GM19468 (cell line): ENCODE measurements around the gene B4GALNT1.
"Not testable (repeated sequence)": the region's sequence is repeated elsewhere in the genome, so short reads cannot be mapped to it uniquely, and the experiment has no call there.

Source experiments
- ATAC-seq: cut with Tn5 transposase; IDR thresholded peaks from one replicate; pipeline ENCODE4 v1.9.1; 2021; ENCODE audit warnings: mild to moderate bottlenecking, moderate library complexity, moderate number of reproducible peaks; ENCODE audit not compliant: unreplicated experiment; ENCODE audit errors: extremely low read depth

The B4GALNT1 gene

GRCh38 chr12:57632958-57633840, at the start of gene B4GALNT1:
Gene B4GALNT1 (minus strand): TSS chr12:57633201. CDS start chr12:57632132, 1,069 bp downstream.
- peak; percentile 58 for ATAC-seq

- ATAC-seq = no peak
Observed at GRCh38 chr12:57679697-57680096, 46.7 kb upstream of the B4GALNT1 start.

GRCh38 chr12:57677947-57678346, 44.9 kb upstream of the B4GALNT1 start:
- not testable (repeated sequence) for ATAC-seq

- ATAC-seq = no peak
Observed at GRCh38 chr12:57674691-57675090, 41.7 kb upstream of the B4GALNT1 start.

GRCh38 chr12:57672801-57673200, 39.8 kb upstream of the B4GALNT1 start:
- no peak for ATAC-seq

- not testable (repeated sequence) for ATAC-seq
Observed at GRCh38 chr12:57671811-57672210, 38.8 kb upstream of the B4GALNT1 start.

GRCh38 chr12:57669691-57670090, 36.7 kb upstream of the B4GALNT1 start:
- ATAC-seq = not testable (repeated sequence)

- no peak for ATAC-seq
Observed at GRCh38 chr12:57666897-57667296, 33.9 kb upstream of the B4GALNT1 start.

- not testable (repeated sequence) for ATAC-seq
Observed at GRCh38 chr12:57665066-57665820, 32.2 kb upstream of the B4GALNT1 start.

GRCh38 chr12:57661376-57661775, 28.4 kb upstream of the B4GALNT1 start:
- ATAC-seq = no peak

GRCh38 chr12:57658890-57659289, 25.9 kb upstream of the B4GALNT1 start:
- no peak for ATAC-seq

- ATAC-seq = no peak
Observed at GRCh38 chr12:57657744-57658143, 24.7 kb upstream of the B4GALNT1 start.

GRCh38 chr12:57656408-57656807, 23.4 kb upstream of the B4GALNT1 start:
- ATAC-seq = not testable (repeated sequence)

- ATAC-seq = no peak
Observed at GRCh38 chr12:57655541-57656240, 22.7 kb upstream of the B4GALNT1 start.

GRCh38 chr12:57654042-57654441, 21.0 kb upstream of the B4GALNT1 start:
- ATAC-seq = no peak

- not testable (repeated sequence) for ATAC-seq
Observed at GRCh38 chr12:57646659-57647049, 13.7 kb upstream of the B4GALNT1 start.

- ATAC-seq = not testable (repeated sequence)
Observed at GRCh38 chr12:57645990-57646658, 13.1 kb upstream of the B4GALNT1 start.

GRCh38 chr12:57641699-57642442, 8.9 kb upstream of the B4GALNT1 start:
- ATAC-seq = no peak
